GM12874 (cell line): ENCODE data around the gene NR1I3.

ENCODE experiments used
- TF ChIP-seq, protein P1 (sequence below): IDR thresholded peaks from 2 replicates; pipeline ENCODE4 v1.5.1; 2011; ENCODE audit warnings: low read depth, mild to moderate bottlenecking, control low read depth, low read length, moderate library complexity; ENCODE audit not compliant: insufficient read depth

The NR1I3 gene, protein sequence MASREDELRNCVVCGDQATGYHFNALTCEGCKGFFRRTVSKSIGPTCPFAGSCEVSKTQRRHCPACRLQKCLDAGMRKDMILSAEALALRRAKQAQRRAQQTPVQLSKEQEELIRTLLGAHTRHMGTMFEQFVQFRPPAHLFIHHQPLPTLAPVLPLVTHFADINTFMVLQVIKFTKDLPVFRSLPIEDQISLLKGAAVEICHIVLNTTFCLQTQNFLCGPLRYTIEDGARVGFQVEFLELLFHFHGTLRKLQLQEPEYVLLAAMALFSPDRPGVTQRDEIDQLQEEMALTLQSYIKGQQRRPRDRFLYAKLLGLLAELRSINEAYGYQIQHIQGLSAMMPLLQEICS

DNA sequence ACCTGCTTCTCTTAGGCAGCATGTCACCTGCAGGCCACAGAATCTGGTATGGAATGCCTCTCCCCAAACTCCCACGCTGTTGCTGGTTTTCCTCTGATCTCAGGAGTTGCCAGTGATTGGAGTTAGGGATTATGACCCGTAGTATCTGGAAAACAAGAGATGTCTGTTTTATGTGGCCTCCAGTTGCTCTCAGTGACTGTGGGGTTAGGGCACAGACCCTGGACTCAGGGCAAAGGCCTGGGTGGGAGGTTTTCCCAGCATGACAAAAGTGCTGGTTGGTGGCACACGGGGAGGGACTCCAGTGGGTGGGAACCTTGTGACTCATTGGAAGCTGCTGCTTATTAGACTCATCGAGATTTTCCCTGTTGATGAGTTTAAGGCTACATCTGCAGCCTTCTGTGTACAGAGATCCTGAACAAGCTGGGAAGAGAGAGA is at the start of gene NR1I3:
NR1I3 (minus strand) TSS at position 165 of the 435 bp plus-strand sequence. CDS start 1,638 bp downstream, outside the sequence.
- TF ChIP-seq, protein P1, sequence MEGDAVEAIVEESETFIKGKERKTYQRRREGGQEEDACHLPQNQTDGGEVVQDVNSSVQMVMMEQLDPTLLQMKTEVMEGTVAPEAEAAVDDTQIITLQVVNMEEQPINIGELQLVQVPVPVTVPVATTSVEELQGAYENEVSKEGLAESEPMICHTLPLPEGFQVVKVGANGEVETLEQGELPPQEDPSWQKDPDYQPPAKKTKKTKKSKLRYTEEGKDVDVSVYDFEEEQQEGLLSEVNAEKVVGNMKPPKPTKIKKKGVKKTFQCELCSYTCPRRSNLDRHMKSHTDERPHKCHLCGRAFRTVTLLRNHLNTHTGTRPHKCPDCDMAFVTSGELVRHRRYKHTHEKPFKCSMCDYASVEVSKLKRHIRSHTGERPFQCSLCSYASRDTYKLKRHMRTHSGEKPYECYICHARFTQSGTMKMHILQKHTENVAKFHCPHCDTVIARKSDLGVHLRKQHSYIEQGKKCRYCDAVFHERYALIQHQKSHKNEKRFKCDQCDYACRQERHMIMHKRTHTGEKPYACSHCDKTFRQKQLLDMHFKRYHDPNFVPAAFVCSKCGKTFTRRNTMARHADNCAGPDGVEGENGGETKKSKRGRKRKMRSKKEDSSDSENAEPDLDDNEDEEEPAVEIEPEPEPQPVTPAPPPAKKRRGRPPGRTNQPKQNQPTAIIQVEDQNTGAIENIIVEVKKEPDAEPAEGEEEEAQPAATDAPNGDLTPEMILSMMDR: no peak

DNA sequence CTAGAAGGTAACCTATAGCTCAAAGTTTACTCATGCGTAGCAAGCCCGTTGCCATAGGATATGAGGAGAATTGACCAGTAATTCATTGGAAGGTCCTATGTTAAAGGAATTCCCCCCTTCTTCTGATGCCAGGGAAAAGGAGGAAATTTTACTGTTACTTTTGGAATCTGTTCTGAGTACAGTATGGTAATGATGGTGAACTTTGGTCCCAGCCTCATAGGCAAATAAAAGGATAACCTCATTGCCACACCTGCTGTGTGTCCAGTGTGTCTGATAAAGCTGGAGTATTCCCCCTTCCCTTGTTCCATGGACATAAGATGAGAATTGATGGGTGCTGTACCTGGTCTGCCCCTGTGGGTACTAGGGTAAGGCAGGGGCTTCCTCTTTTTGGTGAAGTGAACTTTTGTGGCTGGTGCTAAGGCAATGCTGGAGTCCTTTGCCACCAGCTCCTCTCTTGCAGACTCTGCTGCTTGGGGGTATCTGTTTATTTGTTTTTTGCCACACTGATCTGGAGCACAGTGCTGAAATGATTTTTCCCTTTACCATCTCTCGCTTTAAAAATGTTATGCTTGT is 49.6 kb upstream of the NR1I3 start:
- TF ChIP-seq, protein P1: no peak

GRCh38 chr1:161285521-161285920 is 47.5 kb upstream of the NR1I3 start:
- TF ChIP-seq, protein P1: no peak

GRCh38 chr1:161285113-161285512 is 47.1 kb upstream of the NR1I3 start:
- TF ChIP-seq, protein P1: no peak

DNA sequence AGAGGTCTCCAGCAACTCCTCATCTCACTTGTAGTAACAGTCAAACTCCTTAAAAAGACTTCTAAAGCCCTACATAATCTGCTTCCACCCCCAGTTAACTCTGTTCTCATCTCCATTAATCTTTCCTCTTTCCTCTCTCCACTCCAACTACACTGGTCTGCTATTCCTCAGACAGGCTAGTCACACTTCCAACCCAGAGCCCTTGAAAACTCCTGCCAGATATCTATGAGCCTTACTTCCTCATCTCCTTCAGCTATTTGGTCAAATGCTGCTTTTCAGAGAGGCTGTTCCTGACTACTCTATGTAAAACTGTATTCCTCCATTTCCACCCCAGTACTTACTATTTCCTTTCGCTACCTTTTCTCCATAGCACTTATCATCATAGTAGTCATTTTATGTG is 45.0 kb upstream of the NR1I3 start:
- TF ChIP-seq, protein P1: no peak

GRCh38 chr1:161274874-161275273 is 36.9 kb upstream of the NR1I3 start:
- TF ChIP-seq, protein P1: no peak

GRCh38 chr1:161273402-161273801 is 35.4 kb upstream of the NR1I3 start:
- TF ChIP-seq, protein P1: no peak
